Panc1 (cell line): ENCODE measurements around the gene ABT1. TPM values are rescaled to one million over a fixed set of nuclear protein-coding genes. Genes with fewer than 3 reads are reported as not detected.
A peak's percentile ranks its signal among the peaks of the same experiment; 100 is the strongest.

ENCODE experiments used
- ATAC-seq: fragments of 200-7000 bp; cut with Tn5 transposase; 2 replicates; pipeline ENCODE4 v1.9.1; 2020; ENCODE audit warnings: mild to moderate bottlenecking, moderate library complexity
- BruUV-seq: library from RNA; stranded (reverse); fragments of 400-500 nt; replicated peaks from 2 replicates; lab custom pipeline; 2021; lab: Mats Ljungman, UMichigan
- CTCF ChIA-PET: fragments of 300-600 bp; sonication (Branson Sonifier 250); formaldehyde crosslinking; loops from one replicate; lab custom pipeline; 2022; ENCODE audit warnings: antibody characterized with exemption; lab: Charles Lee
- POLR2A ChIA-PET: fragments of 300-600 bp; sonication (Branson Sonifier 250); formaldehyde crosslinking; loops from one replicate; lab custom pipeline; 2022; ENCODE audit warnings: antibody characterized with exemption; lab: Charles Lee
- DNase-seq: peaks from one replicate; pipeline ENCODE4 v3.0.0-alpha.2; 2010; ENCODE audit warnings: low read depth, low spot score
- H3K27ac ChIP-seq: 2 replicates; pipeline ENCODE4 v1.5.1; 2011; ENCODE audit warnings: mild to moderate bottlenecking, low read length, inconsistent platforms
- H3K27me3 ChIP-seq: fragments of 200-500 bp; sonication (Bioruptor generic); 2 replicates; pipeline ENCODE4 v1.6.0; 2014; ENCODE audit warnings: low read length, inconsistent platforms; ENCODE audit not compliant: control insufficient read depth, insufficient read depth
- H3K36me3 ChIP-seq: fragments of 200-500 bp; sonication (Bioruptor generic); 2 replicates; pipeline ENCODE4 v1.5.1; 2014; ENCODE audit warnings: inconsistent platforms, mild to moderate bottlenecking, low read length, moderate library complexity; ENCODE audit not compliant: control insufficient read depth, insufficient read depth
- H3K4me1 ChIP-seq: 2 replicates; pipeline ENCODE4 v1.5.1; 2011; ENCODE audit warnings: inconsistent platforms, mild to moderate bottlenecking, low read length, moderate library complexity; ENCODE audit not compliant: control insufficient read depth, insufficient read depth
- H3K4me3 ChIP-seq, 2 experiments: 2 replicates each; pipeline ENCODE4 v1.5.1; 2011 to 2012; ENCODE audit warnings: low read depth in 2 of 2, low read length in 2 of 2, mild to moderate bottlenecking in 2 of 2, inconsistent platforms in 1 of 2, moderate library complexity in 1 of 2
- H3K9me3 ChIP-seq: fragments of 200-500 bp; sonication (Bioruptor generic); 2 replicates; pipeline ENCODE4 v1.5.1; 2014; ENCODE audit warnings: low read depth, mild to moderate bottlenecking, inconsistent platforms, low read length, moderate library complexity; ENCODE audit not compliant: control insufficient read depth, insufficient read depth
- CTCF ChIP-seq: fragments of 450-650 bp; IDR thresholded peaks from 2 replicates; pipeline ENCODE4 v1.5.1; 2017; ENCODE audit warnings: mild to moderate bottlenecking
- POLR2AphosphoS5 ChIP-seq: IDR thresholded peaks from 2 replicates; pipeline ENCODE4 v1.6.1; 2012; ENCODE audit warnings: mild to moderate bottlenecking, low read depth, low read length, moderate library complexity
- SIN3A ChIP-seq: IDR thresholded peaks from 2 replicates; pipeline ENCODE4 v1.6.1; 2012; ENCODE audit warnings: low read depth, mild to moderate bottlenecking, low read length, moderate library complexity, borderline replicate concordance; ENCODE audit not compliant: insufficient read depth
- TCF7L2 ChIP-seq: IDR thresholded peaks from 2 replicates; pipeline ENCODE4 v1.6.1; 2011; ENCODE audit warnings: mild to moderate bottlenecking, low read depth, low read length, inconsistent platforms
- in situ Hi-C: cut with HindIII; loops from 2 replicates; pipeline ENCODE4 v1.10.0; 2016; ENCODE audit warnings: low sequenced_read_pairs, low pct_unique_long_range_greater_than_20kb
- intact Hi-C: fragments of 100-400 bp; cut with micrococcal nuclease; formaldehyde crosslinking; loops from one replicate; pipeline ENCODE4 v1.10.0; 2022; ENCODE audit not compliant: unreplicated experiment
- total RNA-seq: library from RNA; stranded (reverse); gene quantifications from one replicate; pipeline ENCODE4 v1.2.1, GENCODE V29; 2021; ENCODE audit not compliant: unreplicated experiment
- TF ChIP-seq, protein P1 (sequence below), 2 experiments: IDR thresholded peaks; 2 replicates each; pipeline ENCODE4 v1.6.1; 2011 to 2012; ENCODE audit warnings: low read depth in 2 of 2, control low read depth in 1 of 2, low read length in 1 of 2, mild to moderate bottlenecking in 1 of 2, moderate library complexity in 1 of 2; ENCODE audit not compliant: insufficient read depth in 1 of 2

The ABT1 gene
- total RNA-seq, 1 experiment from 2014 or later = 18.0 TPM

GRCh38 chr6:26569433-26569764 is 27.4 kb upstream of the ABT1 start:
- peaks cover 9% of the 10 kb centered on the region; the same call in 1 of the 2 replicates for H3K4me1 ChIP-seq
- H3K4me3 ChIP-seq = peak overlapping the region; percentile 69 to 82
- no peak for ATAC-seq
- no peak for DNase-seq
- TF ChIP-seq CTCF = peak; percentile 42
- no peak for TF ChIP-seq SIN3A
- 0 out of 2 replicates have a peak overlapping the region, but pooled peaks have one; percentile 63 for H3K27ac ChIP-seq
- H3K9me3 ChIP-seq = no peaks in the 10 kb centered on the region
- CTCF ChIA-PET = interaction anchor here (0.6 to 1.8 kb wide), 6 partner anchors 26 to 244 kb away, joined by 3 to 6 read pairs (median 4); no protein-coding TSS in a partner anchor
- in situ Hi-C loops (no loop called here), intact Hi-C loops (loop anchor here (2.0 kb wide), 1 partner anchor 15 kb away; no protein-coding TSS in a partner anchor)
- POLR2A ChIA-PET = interaction anchor here (0.6 kb wide), 1 partner anchor 13 kb away, joined by 8 read pairs; no protein-coding TSS in a partner anchor
- no TSS peak for BruUV-seq
- no peaks in the 10 kb centered on the region for H3K27me3 ChIP-seq
- H3K36me3 ChIP-seq = no peaks in the 10 kb centered on the region

GRCh38 chr6:26570027-26570809 is 26.5 kb upstream of the ABT1 start:
- H3K27ac ChIP-seq = no peak overlapping the region
- no peaks in the 10 kb centered on the region for H3K27me3 ChIP-seq
- ChIA-PET CTCF (interaction anchor here (1.8 kb wide), 1 partner anchor 25 kb away, joined by 4 read pairs; no protein-coding TSS in a partner anchor), POLR2A (no interaction called here)
- ATAC-seq (no peak), DNase-seq (no peak)
- in situ Hi-C loops (no loop called here), intact Hi-C loops (loop anchor here (10.0 kb wide), 1 partner anchor 665 kb away; no protein-coding TSS in a partner anchor)
- no peak overlapping the region for H3K4me3 ChIP-seq
- no peaks in the 10 kb centered on the region for H3K36me3 ChIP-seq
- H3K4me1 ChIP-seq = peaks cover 9% of the 10 kb centered on the region; the same call in 1 of the 2 replicates
- H3K9me3 ChIP-seq = no peaks in the 10 kb centered on the region
- no TSS peak for BruUV-seq
- TF ChIP-seq POLR2AphosphoS5 (no peak), SIN3A (no peak), TCF7L2 (no peak), CTCF (no peak)
- TF ChIP-seq, protein P1, sequence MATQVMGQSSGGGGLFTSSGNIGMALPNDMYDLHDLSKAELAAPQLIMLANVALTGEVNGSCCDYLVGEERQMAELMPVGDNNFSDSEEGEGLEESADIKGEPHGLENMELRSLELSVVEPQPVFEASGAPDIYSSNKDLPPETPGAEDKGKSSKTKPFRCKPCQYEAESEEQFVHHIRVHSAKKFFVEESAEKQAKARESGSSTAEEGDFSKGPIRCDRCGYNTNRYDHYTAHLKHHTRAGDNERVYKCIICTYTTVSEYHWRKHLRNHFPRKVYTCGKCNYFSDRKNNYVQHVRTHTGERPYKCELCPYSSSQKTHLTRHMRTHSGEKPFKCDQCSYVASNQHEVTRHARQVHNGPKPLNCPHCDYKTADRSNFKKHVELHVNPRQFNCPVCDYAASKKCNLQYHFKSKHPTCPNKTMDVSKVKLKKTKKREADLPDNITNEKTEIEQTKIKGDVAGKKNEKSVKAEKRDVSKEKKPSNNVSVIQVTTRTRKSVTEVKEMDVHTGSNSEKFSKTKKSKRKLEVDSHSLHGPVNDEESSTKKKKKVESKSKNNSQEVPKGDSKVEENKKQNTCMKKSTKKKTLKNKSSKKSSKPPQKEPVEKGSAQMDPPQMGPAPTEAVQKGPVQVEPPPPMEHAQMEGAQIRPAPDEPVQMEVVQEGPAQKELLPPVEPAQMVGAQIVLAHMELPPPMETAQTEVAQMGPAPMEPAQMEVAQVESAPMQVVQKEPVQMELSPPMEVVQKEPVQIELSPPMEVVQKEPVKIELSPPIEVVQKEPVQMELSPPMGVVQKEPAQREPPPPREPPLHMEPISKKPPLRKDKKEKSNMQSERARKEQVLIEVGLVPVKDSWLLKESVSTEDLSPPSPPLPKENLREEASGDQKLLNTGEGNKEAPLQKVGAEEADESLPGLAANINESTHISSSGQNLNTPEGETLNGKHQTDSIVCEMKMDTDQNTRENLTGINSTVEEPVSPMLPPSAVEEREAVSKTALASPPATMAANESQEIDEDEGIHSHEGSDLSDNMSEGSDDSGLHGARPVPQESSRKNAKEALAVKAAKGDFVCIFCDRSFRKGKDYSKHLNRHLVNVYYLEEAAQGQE (IDR thresholded peaks at IDR 0.05; ENCODE audit: insufficient read depth in 1 of 2, low read depth in 2 of 2, low read length in 1 of 2) = no peak
